Vagina (tissue), 2 donors: ENCODE results near the gene HAGH. TPM values are rescaled to one million over a fixed set of nuclear protein-coding genes. Genes with fewer than 3 reads are reported as not detected.

Experiments used
- DNase-seq, 2 donors: peaks; one replicate each; pipeline ENCODE4 v3.0.0-alpha.2; 2017; ENCODE audit errors: extremely low spot score in 2 of 2
- H3K27ac ChIP-seq: fragments of 200-600 bp; sonication (generic); one replicate; pipeline ENCODE4 v1.5.1; 2019
- H3K27me3 ChIP-seq: fragments of 200-600 bp; sonication (generic); one replicate; pipeline ENCODE4 v1.5.1; 2019
- H3K36me3 ChIP-seq, 2 donors: fragments of 200-600 bp; sonication (generic); one replicate each; pipeline ENCODE4 v1.5.1; 2017 to 2019
- H3K4me1 ChIP-seq: fragments of 200-600 bp; sonication (generic); one replicate; pipeline ENCODE4 v1.5.1; 2019
- H3K4me3 ChIP-seq, 2 donors: fragments of 200-600 bp; sonication (generic); 1 replicate in 1 of 2; 2 replicates in 1 of 2; pipeline ENCODE4 v1.5.1; 2016 to 2019
- H3K9me3 ChIP-seq: fragments of 200-600 bp; sonication (generic); one replicate; pipeline ENCODE4 v1.5.1; 2019
- CTCF ChIP-seq, 3 experiments: fragments of 450-650 bp in 2 of 3; fragments of 200-600 bp in 1 of 3; sonication (generic) in 1 of 3; IDR thresholded peaks; one replicate each; pipeline ENCODE4 v1.5.1; 2017 to 2019; ENCODE audit warnings: antibody characterized with exemption in 3 of 3, mild to moderate bottlenecking in 2 of 3, moderate library complexity in 2 of 3
- POLR2A ChIP-seq, 2 donors: fragments of 450-650 bp; IDR thresholded peaks; one replicate each; pipeline ENCODE4 v1.6.1; 2017; ENCODE audit warnings: antibody characterized with exemption in 2 of 2, mild to moderate bottlenecking in 2 of 2, moderate library complexity in 2 of 2
- POLR2AphosphoS5 ChIP-seq, 2 donors: sonication (generic); formaldehyde crosslinking; IDR thresholded peaks; one replicate each; pipeline ENCODE4 v1.9.0; 2017; ENCODE audit warnings: antibody characterized with exemption in 2 of 2, mild to moderate bottlenecking in 2 of 2, low read depth in 1 of 2; ENCODE audit not compliant: insufficient read depth in 1 of 2
- intact Hi-C: fragments of 100-400 bp; cut with DNase I; formaldehyde crosslinking; loops from one replicate; pipeline ENCODE4 v1.15.1; 2023
- total RNA-seq: library from RNA; depleted of rRNA; stranded (reverse); fragments of >200 nt; gene quantifications from one replicate; pipeline ENCODE4 v1.2.3, GENCODE V29; 2016

The HAGH gene
- total RNA-seq, 1 donor from 2014 or later, result 71.5 TPM

- TF ChIP-seq POLR2A (IDR thresholded peaks at IDR 0.05) (no peak), CTCF (IDR thresholded peaks at IDR 0.05) (no peak)
- Histone ChIP-seq H3K27ac (no peak overlapping the region), H3K4me1 (peaks cover 45% of the 10 kb centered on the region), H3K27me3 (no peaks in the 10 kb centered on the region), H3K36me3 (peaks cover 0 to 17% of the 10 kb centered on the region in 2 donors), H3K4me3 (peak overlapping the region; percentile 64 to 99), H3K9me3 (no peaks in the 10 kb centered on the region)
- intact Hi-C loops, result no loop called here
- no peak for DNase-seq
Observed at GRCh38 chr16:1825381-1825863, 1.2 kb downstream of the HAGH start.

- no peak for DNase-seq
- intact Hi-C loops, result no loop called here
- no peak overlapping the region for H3K4me3 ChIP-seq
- no peaks in the 10 kb centered on the region for H3K9me3 ChIP-seq
- TF ChIP-seq CTCF (IDR thresholded peaks at IDR 0.05) (no peak), POLR2AphosphoS5 (IDR thresholded peaks at IDR 0.05; ENCODE audit: insufficient read depth in 1 of 2, low read depth in 1 of 2) (no peak), POLR2A (IDR thresholded peaks at IDR 0.05) (no peak)
- H3K27me3 ChIP-seq, result no peaks in the 10 kb centered on the region
- H3K36me3 ChIP-seq, result peaks cover 0 to 33% of the 10 kb centered on the region in 2 donors
- H3K27ac ChIP-seq, result no peak overlapping the region
- peaks cover 31% of the 10 kb centered on the region for H3K4me1 ChIP-seq
Observed at GRCh38 chr16:1823821-1824220, 2.8 kb downstream of the HAGH start.

- H3K36me3 ChIP-seq, result peaks cover 0 to 34% of the 10 kb centered on the region in 2 donors
- H3K4me1 ChIP-seq, result peaks cover 21% of the 10 kb centered on the region
- TF ChIP-seq POLR2AphosphoS5 (IDR thresholded peaks at IDR 0.05; ENCODE audit: insufficient read depth in 1 of 2, low read depth in 1 of 2), result no peak
- no peak for TF ChIP-seq POLR2A (IDR thresholded peaks at IDR 0.05)
- no peak for TF ChIP-seq CTCF (IDR thresholded peaks at IDR 0.05)
- H3K4me3 ChIP-seq, result no peak overlapping the region
- H3K27me3 ChIP-seq, result no peaks in the 10 kb centered on the region
- intact Hi-C loops, result no loop called here
- H3K9me3 ChIP-seq, result no peaks in the 10 kb centered on the region
- no peak for DNase-seq
- H3K27ac ChIP-seq, result no peak overlapping the region
Observed at GRCh38 chr16:1822801-1823200, 3.8 kb downstream of the HAGH start.

- no peak for DNase-seq
- no peak overlapping the region for H3K4me3 ChIP-seq
- no peaks in the 10 kb centered on the region for H3K27me3 ChIP-seq
- H3K36me3 ChIP-seq, result peaks cover 0 to 37% of the 10 kb centered on the region in 2 donors
- no peaks in the 10 kb centered on the region for H3K9me3 ChIP-seq
- TF ChIP-seq POLR2A (IDR thresholded peaks at IDR 0.05), result no peak
- no peak for TF ChIP-seq CTCF (IDR thresholded peaks at IDR 0.05)
- no peak for TF ChIP-seq POLR2AphosphoS5 (IDR thresholded peaks at IDR 0.05; ENCODE audit: insufficient read depth in 1 of 2, low read depth in 1 of 2)
- intact Hi-C loops, result no loop called here
- peaks cover 17% of the 10 kb centered on the region for H3K4me1 ChIP-seq
- no peak overlapping the region for H3K27ac ChIP-seq
Observed at GRCh38 chr16:1821861-1822611, 4.6 kb downstream of the HAGH start.

DNA sequence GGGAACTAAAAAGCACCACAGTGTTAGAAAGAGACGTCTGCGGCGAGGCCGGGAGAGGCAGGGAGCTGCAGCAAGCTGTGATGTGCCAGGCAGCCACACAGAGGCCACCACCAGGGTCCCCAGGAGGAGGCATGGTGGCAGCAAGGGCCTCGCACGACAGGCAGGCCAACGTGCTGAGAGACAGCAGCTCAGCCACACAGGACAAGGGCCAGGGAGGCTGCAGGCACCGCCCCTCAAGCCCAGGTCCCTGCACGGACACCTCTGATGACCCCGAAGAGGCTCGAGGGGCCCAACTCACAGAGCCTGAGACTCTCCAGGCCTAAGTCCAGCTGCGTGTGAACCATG, 5.7 kb downstream of the HAGH start:
- Histone ChIP-seq H3K27ac (no peak overlapping the region), H3K4me1 (peaks cover 17% of the 10 kb centered on the region), H3K36me3 (peaks cover 0 to 47% of the 10 kb centered on the region in 2 donors), H3K4me3 (no peak overlapping the region), H3K27me3 (no peaks in the 10 kb centered on the region), H3K9me3 (no peaks in the 10 kb centered on the region)
- intact Hi-C loops, result no loop called here
- DNase-seq, result no peak
- TF ChIP-seq POLR2AphosphoS5 (IDR thresholded peaks at IDR 0.05; ENCODE audit: insufficient read depth in 1 of 2, low read depth in 1 of 2) (no peak), CTCF (IDR thresholded peaks at IDR 0.05) (no peak), POLR2A (IDR thresholded peaks at IDR 0.05) (no peak)
